Measurements from ENCODE around the gene ZMIZ2.

- TF ChIP-seq, protein P1, sequence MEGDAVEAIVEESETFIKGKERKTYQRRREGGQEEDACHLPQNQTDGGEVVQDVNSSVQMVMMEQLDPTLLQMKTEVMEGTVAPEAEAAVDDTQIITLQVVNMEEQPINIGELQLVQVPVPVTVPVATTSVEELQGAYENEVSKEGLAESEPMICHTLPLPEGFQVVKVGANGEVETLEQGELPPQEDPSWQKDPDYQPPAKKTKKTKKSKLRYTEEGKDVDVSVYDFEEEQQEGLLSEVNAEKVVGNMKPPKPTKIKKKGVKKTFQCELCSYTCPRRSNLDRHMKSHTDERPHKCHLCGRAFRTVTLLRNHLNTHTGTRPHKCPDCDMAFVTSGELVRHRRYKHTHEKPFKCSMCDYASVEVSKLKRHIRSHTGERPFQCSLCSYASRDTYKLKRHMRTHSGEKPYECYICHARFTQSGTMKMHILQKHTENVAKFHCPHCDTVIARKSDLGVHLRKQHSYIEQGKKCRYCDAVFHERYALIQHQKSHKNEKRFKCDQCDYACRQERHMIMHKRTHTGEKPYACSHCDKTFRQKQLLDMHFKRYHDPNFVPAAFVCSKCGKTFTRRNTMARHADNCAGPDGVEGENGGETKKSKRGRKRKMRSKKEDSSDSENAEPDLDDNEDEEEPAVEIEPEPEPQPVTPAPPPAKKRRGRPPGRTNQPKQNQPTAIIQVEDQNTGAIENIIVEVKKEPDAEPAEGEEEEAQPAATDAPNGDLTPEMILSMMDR (IDR thresholded peaks at IDR 0.05) = no peak
- no peak for TF ChIP-seq ZFX (IDR thresholded peaks at IDR 0.05; ENCODE audit: borderline replicate concordance)
Measured at GRCh38 chr7:44724276-44724675, 24.4 kb upstream of the ZMIZ2 start.
